GM12878 (cell line): ENCODE results near the gene SENP1. TPM values are rescaled to one million over a fixed set of nuclear protein-coding genes. Genes with fewer than 3 reads are reported as not detected.

Experiments used
- CUX1 ChIP-seq: IDR thresholded peaks from 2 replicates; pipeline ENCODE4 v1.6.1; 2012; ENCODE audit warnings: improper control_type of control experiment, low read depth, low read length; ENCODE audit not compliant: insufficient replicate concordance
- DPF2 ChIP-seq: fragments of 450-650 bp; IDR thresholded peaks from 2 replicates; pipeline ENCODE4 v1.6.1; 2017; ENCODE audit warnings: mild to moderate bottlenecking
- KAT2A ChIP-seq: conservative IDR thresholded peaks from 2 replicates; pipeline ENCODE4 v1.6.1; 2011; ENCODE audit warnings: low read depth, low read length; ENCODE audit not compliant: control insufficient read depth
- NBN ChIP-seq: fragments of 450-650 bp; IDR thresholded peaks from 2 replicates; pipeline ENCODE4 v1.6.1; 2016
- NFYA ChIP-seq: IDR thresholded peaks from 2 replicates; pipeline ENCODE4 v1.6.1; 2011; ENCODE audit warnings: low read depth, mild to moderate bottlenecking, low read length, improper control_type of control experiment, borderline replicate concordance
- REST ChIP-seq: IDR thresholded peaks from 2 replicates; pipeline ENCODE4 v1.6.1; 2012; ENCODE audit warnings: mild to moderate bottlenecking, low read depth, low read length
- SMAD5 ChIP-seq: IDR thresholded peaks from 2 replicates; pipeline ENCODE4 v1.6.1; 2016; ENCODE audit warnings: antibody characterized with exemption, low read depth
- ZBTB33 ChIP-seq: fragments of 450-650 bp; IDR thresholded peaks from 2 replicates; pipeline ENCODE4 v1.6.1; 2017; ENCODE audit warnings: mild to moderate bottlenecking
- ZSCAN29 ChIP-seq: fragments of 450-650 bp; IDR thresholded peaks from 2 replicates; pipeline ENCODE4 v1.6.1; 2017; ENCODE audit warnings: mild to moderate bottlenecking, moderate library complexity
- polyA plus RNA-seq, 11 experiments: library from polyadenylated mRNA; depleted of rRNA in 4 of 11; unstranded in 6 of 11; stranded (reverse) in 5 of 11; fragments of >200 nt; fragmentation: Nextera tagmentation in 4 of 11; fragmentation: Illumina TruSeq in 1 of 11; extraction: Ambion mirVana in 4 of 11; extraction: Trizol in 1 of 11; gene quantifications; 1 replicate in 1 of 11; 2 replicates in 10 of 11; pipeline versions ENCODE4 v1.2.1 to v1.2.3, GENCODE V29; 2011 to 2016; ENCODE audit warnings: inconsistent platforms in 2 of 11, missing spikeins in 2 of 11, low read depth in 1 of 11
- total RNA-seq, 4 experiments: library from RNA; depleted of rRNA in 3 of 4; stranded (reverse); fragments of >200 nt in 3 of 4; fragmentation: Illumina TruSeq in 1 of 4; extraction: Trizol in 1 of 4; gene quantifications; 2 replicates each; pipeline versions ENCODE4 v1.2.1 to v1.2.3, GENCODE V29; 2013 to 2021

The SENP1 gene
- total and polyA plus RNA-seq, 10 of the 15 experiments (the other 5 are each of a cell fraction or from before 2014, with no cell fraction given): 8.1 to 52.4 (median 26.1) TPM

GRCh38 chr12:48051681-48052080 lies 54.2 kb downstream of the SENP1 start (continued):
- TF ChIP-seq SMAD5 (no peak), DPF2 (no peak), NFYA (no peak), NBN (no peak), ZBTB33 (no peak), KAT2A (no peak), CUX1 (no peak), ZSCAN29 (no peak), REST (no peak)
